DMS114 treated with DMSO at 0.1 percent for 48 hours (cell line): ENCODE results near the gene VGLL3.
"Not testable (repeated sequence)": the region's sequence is repeated elsewhere in the genome, so short reads cannot be mapped to it uniquely, and the experiment has no call there.

Source experiments
- DNase-seq: peaks from one replicate; lab custom pipeline; 2025; ENCODE audit not compliant: unreplicated experiment; lab: John Stamatoyannopoulos, UW

Gene VGLL3, protein sequence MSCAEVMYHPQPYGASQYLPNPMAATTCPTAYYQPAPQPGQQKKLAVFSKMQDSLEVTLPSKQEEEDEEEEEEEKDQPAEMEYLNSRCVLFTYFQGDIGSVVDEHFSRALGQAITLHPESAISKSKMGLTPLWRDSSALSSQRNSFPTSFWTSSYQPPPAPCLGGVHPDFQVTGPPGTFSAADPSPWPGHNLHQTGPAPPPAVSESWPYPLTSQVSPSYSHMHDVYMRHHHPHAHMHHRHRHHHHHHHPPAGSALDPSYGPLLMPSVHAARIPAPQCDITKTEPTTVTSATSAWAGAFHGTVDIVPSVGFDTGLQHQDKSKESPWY

DNA sequence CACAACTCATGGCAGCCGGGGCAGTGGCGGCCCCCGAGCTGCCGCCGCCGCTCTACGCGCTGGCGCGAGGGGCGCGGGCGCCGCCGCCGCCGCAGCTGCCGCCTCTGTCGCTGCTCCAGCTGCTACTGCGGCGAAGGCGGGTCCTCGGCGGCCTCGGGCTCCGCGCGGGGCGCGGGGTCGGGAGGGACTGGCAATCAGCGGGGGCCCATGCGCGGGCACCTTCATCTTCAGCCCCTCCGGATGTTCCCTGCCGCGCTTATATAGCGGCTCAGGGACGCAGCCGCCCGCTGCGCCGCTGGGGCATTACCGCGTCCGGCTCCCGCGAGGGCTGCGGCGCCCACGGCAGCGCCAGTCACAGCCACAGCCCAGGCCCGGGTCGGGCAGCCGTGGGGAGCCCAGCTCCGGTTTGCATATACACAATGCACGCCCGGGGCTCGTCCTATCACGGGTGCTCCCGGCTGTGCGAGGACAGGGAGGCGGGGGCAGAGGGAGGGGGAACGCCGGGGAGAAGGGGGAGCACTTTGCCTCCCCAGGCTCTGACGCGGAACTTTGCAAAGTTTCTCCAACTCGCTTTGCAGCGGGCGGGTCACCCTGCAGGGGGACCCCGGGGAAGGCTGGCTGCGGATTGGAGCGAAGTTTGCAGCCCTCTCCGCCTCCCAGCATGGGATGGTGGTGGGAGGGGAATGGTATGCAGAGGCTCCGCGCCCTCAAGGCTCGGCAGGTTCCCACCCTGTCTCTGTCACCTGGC, at the start of gene VGLL3:
Gene VGLL3, minus strand, starts transcription at position 416 of the 748 bp plus-strand sequence. Its CDS starts 406 bp downstream, at position 10.
- DNase-seq: peak; percentile 87

DNA sequence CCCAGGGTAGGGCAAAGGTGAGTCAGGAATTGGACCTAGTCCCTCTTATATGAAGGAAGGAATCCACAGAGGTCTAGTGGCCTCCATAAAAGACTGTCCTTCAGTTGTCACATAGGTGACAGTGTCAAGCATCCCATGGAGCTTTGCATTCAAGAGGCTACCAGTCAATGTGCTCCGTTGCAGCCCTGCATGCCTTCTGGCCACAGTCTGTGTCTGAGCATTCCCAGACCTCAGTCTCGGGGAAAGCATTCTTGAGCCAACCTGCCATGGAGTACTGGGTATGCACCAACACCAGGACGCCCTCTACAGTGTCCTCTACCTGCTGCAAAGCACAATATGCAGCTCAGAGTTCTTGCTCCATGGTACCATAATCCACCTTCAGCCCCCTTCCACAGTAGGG, 46.7 kb upstream of the VGLL3 start:
- no peak for DNase-seq

DNA sequence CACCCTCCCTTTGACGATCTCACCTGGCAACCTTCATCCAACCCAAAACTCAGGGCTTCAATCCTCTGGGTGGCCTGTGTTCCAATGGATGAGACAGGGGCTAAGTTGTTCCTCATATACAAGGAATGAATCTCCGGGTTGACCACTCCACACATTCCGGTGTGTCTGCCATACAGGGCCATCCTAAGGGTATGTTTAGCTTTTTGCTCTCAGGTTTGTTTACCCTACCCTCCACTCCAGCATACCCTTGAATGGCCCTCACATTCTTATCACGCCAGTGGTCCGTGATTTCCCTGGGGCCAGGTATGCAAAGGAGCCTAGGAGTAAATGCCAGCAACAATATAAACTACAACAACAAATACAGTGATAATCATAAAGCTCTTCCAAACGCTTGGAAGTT, 45.7 kb upstream of the VGLL3 start:
- DNase-seq: no peak

DNA sequence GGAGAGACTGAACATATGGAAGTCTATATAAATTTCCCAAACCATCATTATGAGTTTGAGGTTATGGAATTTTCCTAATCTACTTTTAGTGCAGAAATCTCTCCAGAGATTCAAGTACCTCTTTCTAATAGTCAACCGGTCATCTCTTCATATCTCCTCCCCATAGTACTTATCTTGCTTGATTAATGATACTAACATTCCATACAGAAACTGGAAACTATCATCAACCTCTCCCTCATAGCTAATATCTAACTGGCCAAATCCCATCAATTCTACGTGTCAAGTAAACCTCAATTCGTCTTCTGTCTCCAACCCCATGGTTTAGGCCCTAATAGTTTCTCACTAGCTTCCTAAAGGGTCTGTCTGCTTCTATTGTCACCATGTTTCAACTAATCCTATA, 44.4 kb upstream of the VGLL3 start:
- no peak for DNase-seq

DNA sequence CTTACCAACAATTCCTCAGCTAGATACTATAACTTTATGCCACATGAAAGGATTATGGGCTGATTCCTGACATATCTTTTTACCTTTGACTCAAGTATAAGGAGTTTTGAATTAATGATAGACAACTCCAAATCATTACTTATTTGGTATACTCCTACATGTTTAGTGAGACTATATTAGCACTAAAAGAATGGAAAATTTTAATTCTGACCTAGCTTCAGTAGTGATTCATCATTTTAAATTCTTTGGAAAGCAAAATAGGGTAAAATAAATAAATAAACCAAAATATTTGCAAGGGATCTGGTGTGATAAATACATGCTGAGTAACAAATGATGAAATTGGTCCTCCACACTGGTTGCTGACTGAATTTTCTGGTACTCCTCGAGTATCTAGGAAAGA, 42.3 kb upstream of the VGLL3 start:
- DNase-seq: no peak

DNA sequence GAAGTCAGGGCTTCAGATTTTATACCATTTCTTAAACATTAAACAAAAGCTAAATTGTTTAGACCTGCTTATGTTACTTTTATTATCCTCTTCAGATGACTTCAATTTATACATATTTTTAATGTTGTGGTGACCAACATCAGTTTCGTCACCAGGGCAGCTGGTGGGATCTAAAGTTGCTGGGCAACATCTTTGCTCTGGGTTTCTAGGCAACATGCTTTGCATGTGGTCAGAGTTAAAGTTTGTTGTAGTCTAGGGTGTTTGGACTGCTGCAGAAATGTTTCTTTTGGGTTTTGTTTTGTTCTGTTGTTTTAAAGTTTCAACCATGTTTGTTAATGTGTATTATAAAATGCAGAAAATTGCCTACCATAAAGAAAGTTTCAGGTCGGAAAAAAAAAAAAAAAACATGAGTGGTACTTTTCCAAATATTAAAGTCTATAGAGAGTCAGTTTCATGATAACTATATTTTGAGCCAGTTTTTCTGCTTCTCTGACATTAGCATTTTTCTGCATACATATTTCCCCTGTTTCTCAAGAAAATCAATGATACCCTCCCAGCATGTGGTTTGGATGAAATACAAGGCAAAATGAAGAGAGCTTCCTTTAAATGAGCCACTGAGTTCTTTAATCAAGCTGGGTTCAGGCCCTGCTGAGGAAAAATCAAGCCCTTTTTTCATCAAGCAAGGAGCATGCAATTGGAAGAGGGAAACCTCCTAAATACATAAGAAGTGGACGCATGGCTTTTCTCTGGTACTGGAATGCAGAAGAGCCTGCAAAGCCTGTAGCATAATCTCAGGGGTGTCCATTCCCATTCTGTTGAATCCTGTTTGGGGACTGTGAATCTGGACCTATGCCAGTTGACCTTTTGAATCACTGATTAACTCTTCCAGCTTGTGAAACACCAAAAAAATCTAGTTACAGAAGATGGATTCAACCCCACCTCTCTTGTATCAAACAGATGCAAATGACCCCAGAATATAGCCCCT, 35.0 kb upstream of the VGLL3 start:
- no peak for DNase-seq

DNA sequence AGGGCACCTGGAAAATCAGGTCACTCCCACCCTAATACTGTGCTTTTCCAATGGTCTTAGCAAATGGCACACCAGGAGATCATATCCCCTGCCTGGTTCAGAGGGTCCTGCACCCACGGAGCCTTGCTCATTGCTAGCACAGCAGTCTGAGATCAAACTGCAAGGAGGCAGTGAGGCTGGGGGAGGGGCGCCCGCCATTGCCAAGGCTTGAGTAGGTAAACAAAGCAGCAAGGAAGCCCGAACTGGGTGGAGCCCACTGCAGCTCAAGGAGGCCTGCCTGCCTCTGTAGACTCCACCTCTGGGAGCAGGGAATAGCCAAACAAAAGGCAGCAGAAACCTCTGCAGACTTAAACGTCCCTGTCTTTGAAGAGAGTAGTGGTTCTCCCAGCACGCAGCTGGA, 26.4 kb upstream of the VGLL3 start:
- not testable (repeated sequence) for DNase-seq

DNA sequence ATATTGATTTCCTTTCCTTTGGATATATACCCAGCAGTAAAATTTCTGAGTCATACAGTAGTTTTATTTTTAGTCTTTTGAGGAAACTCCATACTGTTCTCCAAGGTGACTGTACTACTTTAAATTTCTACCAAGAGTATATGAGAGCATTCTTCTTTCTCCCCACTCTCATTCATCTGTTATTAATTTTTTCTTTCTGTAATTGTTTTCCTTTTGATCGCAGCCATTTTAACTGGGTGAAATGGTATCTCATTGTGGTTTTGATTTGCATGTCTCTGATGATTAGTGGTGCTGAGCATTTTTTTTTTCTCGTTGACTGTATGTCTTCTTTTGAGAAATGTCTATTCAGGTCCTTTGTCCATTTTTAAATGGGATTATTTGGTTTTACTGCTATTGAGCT, 18.3 kb upstream of the VGLL3 start:
- DNase-seq: no peak

DNA sequence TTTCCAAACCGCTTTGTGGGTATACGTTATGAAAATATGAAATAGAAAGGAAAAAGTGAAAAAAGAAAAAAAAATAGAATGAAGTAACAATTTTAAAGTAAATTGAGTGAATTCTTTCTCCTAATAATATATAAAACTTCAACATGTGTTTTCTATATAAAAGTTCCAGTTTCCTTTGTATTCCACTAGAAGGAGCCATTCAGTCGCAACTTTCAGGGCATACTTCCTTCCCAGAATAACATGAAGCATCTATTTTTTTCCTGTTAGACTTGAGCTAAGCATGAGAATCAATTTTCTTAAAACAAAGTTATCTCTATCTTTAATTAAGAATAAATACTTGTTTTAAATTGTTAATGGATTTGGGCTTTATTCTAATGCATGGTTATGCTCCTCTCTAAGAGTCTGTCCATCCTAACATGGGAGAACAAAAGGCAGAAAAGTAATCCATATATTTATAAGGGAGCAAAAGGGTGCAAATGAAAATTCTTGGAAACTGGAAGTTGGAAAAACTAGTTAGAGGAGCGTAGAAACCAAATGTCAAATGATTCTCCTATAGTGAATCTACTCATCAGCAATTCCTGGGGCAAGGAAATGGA, 16.0 kb upstream of the VGLL3 start:
- DNase-seq: peak; percentile 39

DNA sequence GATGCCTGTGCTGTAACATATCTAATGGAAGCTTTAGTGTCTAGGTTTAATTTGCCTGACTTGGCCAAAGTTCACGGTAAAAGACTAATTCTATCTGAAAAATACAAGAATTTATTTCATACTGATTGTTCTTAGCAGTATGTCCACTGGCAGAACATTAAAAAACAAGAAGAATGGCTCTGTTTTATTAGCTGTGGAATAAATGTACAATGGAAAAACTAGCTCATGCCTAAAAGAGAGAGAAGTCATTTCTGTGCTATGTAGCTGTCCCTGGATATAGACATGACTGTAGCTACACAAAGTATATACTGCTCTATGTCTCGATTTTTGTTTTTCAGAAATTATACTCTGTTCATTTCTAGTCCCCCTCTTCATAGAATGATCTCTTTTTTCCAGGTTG, 13.9 kb upstream of the VGLL3 start:
- no peak for DNase-seq

DNA sequence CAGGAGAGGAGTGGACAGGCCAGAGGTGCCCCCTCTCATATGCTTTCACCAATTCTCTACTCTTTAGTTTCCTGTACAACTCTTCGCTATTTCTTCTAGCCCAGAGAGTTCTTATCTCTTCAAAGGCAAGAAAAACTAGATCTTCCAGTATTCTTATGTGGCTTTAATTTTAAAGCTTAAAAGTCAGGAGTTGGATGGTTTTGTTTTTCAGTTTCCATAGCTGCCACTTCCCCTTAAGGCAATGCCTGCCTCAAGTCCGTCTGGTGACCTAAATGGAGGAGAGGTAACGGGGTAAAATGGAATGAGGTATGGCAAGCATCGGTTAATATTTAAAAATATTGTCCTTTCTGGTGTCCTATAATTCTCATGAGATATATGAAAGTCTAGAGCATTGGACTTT, 11.4 kb upstream of the VGLL3 start:
- DNase-seq: no peak

DNA sequence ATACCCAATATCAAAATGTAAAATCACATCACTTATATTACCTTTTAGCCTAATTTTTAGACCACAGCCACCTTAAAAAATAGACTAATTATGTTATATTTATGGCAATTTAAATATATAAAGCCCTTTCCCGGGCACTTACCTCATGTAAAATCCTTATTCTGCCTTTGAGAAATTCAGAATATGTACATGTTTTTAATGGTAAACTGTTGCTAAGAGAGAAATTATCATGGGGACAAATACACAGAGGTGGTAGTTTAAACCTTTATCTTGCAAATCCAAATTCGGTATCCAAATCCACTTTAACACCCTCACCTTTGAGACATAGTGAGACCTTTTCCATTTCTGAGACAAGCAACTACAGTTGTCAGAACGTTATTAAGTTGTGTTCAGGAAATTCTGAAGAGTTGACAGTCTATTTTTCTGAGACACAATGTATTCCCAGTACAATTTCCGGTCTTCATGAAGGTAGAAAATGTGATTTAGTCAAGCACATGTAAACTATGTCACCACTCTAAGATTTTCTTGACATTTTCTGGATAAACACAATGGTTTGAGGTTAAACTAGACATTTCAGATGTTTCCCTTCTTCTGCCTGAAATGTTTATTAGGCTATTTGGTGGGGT, 10.6 kb upstream of the VGLL3 start:
- DNase-seq: no peak

DNA sequence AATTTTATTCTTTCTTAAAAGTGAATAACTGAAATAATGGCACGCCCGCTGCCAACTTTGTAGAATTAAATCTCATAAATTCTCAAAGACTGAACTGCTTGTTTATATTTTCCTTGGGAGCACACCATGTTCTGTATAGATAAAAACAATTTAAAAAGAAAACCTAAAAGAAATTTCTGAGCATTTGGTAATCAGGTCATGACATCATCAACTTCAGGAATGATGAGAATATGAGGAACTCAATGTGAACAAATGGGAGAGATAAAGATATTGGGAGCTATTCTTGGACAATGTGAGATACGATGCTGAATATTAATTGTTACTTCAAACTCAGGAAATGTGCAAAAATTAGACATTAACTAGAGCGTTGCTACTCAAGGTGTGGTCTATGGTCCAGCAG, 10.0 kb upstream of the VGLL3 start:
- DNase-seq: no peak

DNA sequence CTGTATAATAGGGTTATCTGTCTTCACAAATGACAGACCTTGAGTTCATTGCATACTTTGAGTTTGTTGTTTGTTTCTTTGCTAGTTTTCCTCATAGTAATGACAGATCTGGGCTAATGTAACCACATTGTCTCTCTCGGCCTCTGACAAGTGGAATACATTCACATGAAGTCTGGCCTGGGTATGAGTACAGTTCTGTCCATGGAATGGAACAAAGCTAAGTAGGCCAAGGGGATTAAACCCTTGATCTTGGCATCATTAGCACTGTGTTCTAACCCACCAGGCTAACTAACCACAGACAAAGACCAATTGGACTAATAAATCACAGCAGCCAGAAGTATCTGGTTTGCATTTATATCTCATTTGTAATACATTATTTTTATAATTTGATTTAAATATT, 7.6 kb upstream of the VGLL3 start:
- DNase-seq: no peak

DNA sequence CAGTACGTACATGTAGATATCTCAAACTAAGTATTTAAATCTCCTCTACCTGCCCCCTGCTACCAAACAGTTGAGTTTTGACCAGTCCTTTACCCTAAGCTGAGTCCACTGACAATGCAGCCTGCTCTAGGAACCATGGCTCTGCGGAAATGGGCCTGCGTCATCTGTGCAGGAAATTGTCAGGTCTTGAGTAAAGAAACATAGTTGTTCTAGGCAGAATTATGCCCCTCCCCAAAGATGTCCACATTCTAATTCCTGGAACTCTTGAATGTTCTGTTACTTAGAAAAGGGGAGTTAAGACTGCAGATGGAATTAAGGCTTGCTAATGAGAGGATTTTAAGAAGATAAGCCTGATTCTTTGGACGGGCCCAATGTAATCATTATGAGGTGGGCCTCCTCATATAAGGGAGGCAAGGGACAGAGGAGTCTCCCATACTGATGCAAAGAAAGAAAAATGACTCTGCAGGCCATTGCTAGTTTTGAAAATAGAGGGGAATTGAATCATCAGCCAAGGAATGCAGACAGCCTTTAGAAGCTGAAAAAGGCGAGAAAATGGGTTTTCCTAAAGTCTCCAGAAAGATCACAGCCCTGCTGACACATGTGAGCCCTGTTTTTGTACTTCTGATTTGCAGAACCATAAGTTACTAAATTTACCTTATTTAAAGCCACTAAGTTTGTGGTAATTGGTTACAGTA, 5.5 kb upstream of the VGLL3 start:
- DNase-seq: no peak

DNA sequence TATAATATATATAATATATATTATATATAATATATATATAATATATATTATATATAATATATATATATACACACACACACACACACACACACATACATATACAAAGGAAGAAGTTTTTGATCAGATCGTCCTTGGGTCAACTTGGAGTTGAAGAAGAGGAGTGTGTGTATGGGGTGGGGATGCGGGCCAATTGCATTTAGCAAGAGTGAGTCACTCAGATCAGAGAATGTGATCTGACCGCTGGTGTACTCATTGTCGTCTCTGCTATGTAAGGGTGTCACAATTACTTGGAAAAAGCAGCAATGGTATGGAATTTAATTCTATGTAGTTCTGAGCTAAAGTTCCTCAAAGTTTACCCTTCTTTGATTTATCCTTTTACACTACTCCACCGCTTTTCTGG, 4.6 kb upstream of the VGLL3 start:
- DNase-seq: no peak

DNA sequence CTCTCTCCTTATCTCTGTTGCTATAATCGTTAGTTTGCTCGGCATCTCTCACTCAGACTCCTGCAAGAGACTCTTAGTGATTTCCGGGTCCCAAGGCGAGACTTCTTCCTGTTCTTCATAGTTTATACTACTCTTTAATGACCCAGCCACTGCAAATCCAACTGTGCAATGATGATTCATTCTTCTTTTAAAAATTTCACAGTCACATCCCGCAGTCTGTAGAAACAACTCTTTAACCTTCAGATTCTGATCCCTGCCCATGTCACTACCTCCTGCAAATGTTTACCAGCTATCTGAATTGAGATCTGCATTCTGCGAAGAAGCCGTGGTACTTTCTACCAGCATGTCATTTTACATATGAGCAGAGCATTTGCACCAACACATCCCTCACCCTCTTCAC, 2.8 kb upstream of the VGLL3 start:
- no peak for DNase-seq

DNA sequence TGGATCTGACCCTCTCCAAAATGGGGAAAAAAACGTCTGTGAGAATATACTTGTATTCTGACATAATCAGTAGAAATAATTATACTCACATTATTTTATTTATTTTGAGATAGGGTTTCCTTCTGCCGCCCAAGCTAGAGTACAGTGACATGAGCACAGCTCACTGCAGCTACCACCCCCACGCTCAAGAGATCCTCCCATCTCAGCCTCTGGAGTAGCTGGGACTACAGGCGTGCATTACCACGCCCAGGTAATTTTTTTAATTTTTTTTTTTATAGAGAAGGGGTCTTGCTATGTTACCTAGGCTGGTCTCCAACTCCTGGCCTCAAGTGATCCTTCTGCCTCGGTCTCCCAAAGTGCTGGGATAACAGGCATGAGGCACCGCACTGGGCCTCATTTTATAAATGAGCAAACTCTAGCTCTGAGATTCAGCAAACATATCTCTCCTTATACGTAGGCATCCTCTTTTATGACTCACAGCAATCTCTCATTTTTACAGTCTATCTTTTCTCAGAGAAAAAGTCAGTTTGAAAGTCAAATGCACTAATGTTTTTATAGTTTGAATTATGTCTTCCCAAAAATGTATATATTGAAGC, 989 bp upstream of the VGLL3 start:
- no peak for DNase-seq

DNA sequence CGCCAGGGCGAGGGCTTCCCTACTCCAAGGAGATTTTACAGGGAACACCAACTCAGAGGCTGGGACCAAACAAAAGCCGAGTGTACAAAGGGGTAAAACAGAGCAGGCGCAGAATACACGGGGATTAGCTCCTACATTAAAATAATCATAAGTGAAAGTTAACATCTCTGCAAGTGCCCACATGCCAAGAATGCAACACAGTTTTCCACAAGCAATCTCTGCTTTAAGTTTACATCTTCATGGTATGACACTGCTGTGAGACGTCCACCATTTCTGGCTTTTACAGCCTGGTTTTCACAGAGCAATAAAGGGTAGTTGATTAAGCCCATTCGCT, 500 bp upstream of the VGLL3 start:
- DNase-seq: no peak
